IMR-90 (cell line): Measurements from ENCODE around the gene KLRB1.

Source experiments
- CEBPB ChIP-seq: IDR thresholded peaks from 2 replicates; pipeline ENCODE4 v1.6.1; 2012; ENCODE audit warnings: low read depth, low read length, improper control_type of control experiment
- CTCF ChIP-seq: conservative IDR thresholded peaks from 2 replicates; pipeline ENCODE4 v1.5.1; 2012; ENCODE audit warnings: mild to moderate bottlenecking, low read depth, low read length, improper control_type of control experiment
- MAFK ChIP-seq: IDR thresholded peaks from 2 replicates; pipeline ENCODE4 v1.6.1; 2012; ENCODE audit warnings: low read depth, low read length, improper control_type of control experiment
- NFE2L2 ChIP-seq: fragments of 150-350 bp; IDR thresholded peaks from 2 replicates; pipeline ENCODE4 v1.6.1; 2016; ENCODE audit warnings: low read depth, mild to moderate bottlenecking, low read length
- POLR2A ChIP-seq: IDR thresholded peaks from 2 replicates; pipeline ENCODE4 v1.6.1; 2012; ENCODE audit warnings: mild to moderate bottlenecking, low read depth, low read length
- RAD21 ChIP-seq: IDR thresholded peaks from 2 replicates; pipeline ENCODE4 v1.6.1; 2012; ENCODE audit warnings: low read length, improper control_type of control experiment
- SMC3 ChIP-seq: fragments of 150-350 bp; IDR thresholded peaks from 2 replicates; pipeline ENCODE4 v1.6.1; 2016; ENCODE audit warnings: low read depth, mild to moderate bottlenecking, antibody characterized with exemption, low read length, moderate library complexity
- TF ChIP-seq, protein P1 (sequence below): fragments of 150-350 bp; IDR thresholded peaks from 2 replicates; pipeline ENCODE4 v1.6.1; 2016; ENCODE audit warnings: low read depth, mild to moderate bottlenecking, low read length, moderate library complexity, borderline replicate concordance

DNA sequence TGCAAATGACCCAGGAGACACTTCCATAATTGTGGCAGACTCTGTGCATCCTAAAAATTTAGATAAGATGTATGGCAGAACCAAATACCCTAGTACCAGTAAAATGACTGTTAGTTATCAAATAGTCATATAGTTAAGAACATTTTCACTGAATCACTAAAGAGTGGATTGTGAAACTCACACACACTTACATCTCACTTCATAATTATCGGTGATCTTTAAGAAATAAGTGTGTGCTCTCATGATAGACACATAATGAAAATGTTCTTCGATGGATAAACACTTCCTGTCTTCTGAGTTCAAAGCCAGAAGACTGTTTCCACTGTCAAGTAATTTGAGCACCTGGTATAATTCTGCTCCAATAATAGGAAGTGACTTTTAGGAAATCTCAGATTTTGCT, 19.1 kb upstream of the KLRB1 start:
- TF ChIP-seq CTCF: no peak
- TF ChIP-seq RAD21: no peak
- TF ChIP-seq SMC3: no peak
- TF ChIP-seq, protein P1, sequence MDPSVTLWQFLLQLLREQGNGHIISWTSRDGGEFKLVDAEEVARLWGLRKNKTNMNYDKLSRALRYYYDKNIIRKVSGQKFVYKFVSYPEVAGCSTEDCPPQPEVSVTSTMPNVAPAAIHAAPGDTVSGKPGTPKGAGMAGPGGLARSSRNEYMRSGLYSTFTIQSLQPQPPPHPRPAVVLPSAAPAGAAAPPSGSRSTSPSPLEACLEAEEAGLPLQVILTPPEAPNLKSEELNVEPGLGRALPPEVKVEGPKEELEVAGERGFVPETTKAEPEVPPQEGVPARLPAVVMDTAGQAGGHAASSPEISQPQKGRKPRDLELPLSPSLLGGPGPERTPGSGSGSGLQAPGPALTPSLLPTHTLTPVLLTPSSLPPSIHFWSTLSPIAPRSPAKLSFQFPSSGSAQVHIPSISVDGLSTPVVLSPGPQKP: no peak
- TF ChIP-seq POLR2A: no peak
- no peak for TF ChIP-seq MAFK
- TF ChIP-seq CEBPB: no peak
- TF ChIP-seq NFE2L2: no peak
